Adrenal gland (tissue), 5 donors: Measurements from ENCODE around the gene SARNP.

ENCODE experiments used
- CTCF ChIP-seq, 6 experiments: fragments of 450-650 bp in 4 of 6; fragments of 200-600 bp in 2 of 6; sonication (generic) in 1 of 6; IDR thresholded peaks; 1 replicate in 5 of 6; 2 replicates in 1 of 6; pipeline versions ENCODE4 v1.5.1 to v1.8.0; 2016 to 2021; ENCODE audit warnings: antibody characterized with exemption in 6 of 6, mild to moderate bottlenecking in 2 of 6, moderate library complexity in 1 of 6
- POLR2A ChIP-seq, 2 donors: fragments of 450-650 bp; IDR thresholded peaks; one replicate each; pipeline ENCODE4 v1.6.1; 2017; ENCODE audit warnings: antibody characterized with exemption in 2 of 2, mild to moderate bottlenecking in 2 of 2, moderate library complexity in 1 of 2
- donor health status: DM: no; HTN: no; CAD: no.

GRCh38 chr12:55862286-55862685, 44.8 kb upstream of the SARNP start:
- TF ChIP-seq CTCF (IDR thresholded peaks at IDR 0.05): no peak
- TF ChIP-seq POLR2A (IDR thresholded peaks at IDR 0.05): no peak
